Transverse colon (tissue), 4 donors: ENCODE results near the gene MBNL2. TPM values are rescaled to one million over a fixed set of nuclear protein-coding genes. Genes with fewer than 3 reads are reported as not detected.

Experiments
- DNase-seq: peaks from one replicate; pipeline ENCODE4 v3.0.0-alpha.2; 2019
- H3K27ac ChIP-seq, 4 donors: fragments of 200-600 bp; sonication (generic); 2 replicates each; pipeline ENCODE4 v1.5.1; 2016 to 2018; ENCODE audit warnings: inconsistent platforms in 4 of 4
- H3K27me3 ChIP-seq: fragments of 200-600 bp; sonication (generic); 2 replicates; pipeline ENCODE4 v1.5.1; 2017; ENCODE audit warnings: inconsistent platforms
- H3K36me3 ChIP-seq, 4 donors: fragments of 200-600 bp; sonication (generic); 2 replicates each; pipeline ENCODE4 v1.5.1; 2017 to 2019; ENCODE audit warnings: inconsistent platforms in 4 of 4
- H3K4me1 ChIP-seq, 4 donors: fragments of 200-600 bp; sonication (generic); 2 replicates each; pipeline ENCODE4 v1.5.1; 2017 to 2020; ENCODE audit warnings: inconsistent platforms in 4 of 4
- H3K4me3 ChIP-seq, 4 donors: fragments of 200-600 bp; sonication (generic); 1 replicate in 1 of 4; 2 replicates in 3 of 4; pipeline versions ENCODE4 v1.5.1 to v1.6.1; 2017 to 2019; ENCODE audit warnings: inconsistent platforms in 4 of 4
- H3K9me3 ChIP-seq, 2 donors: fragments of 200-600 bp; sonication (generic); 2 replicates each; pipeline ENCODE4 v1.5.1; 2017 to 2019; ENCODE audit warnings: inconsistent platforms in 2 of 2
- EP300 ChIP-seq: sonication (generic); formaldehyde crosslinking; IDR thresholded peaks from one replicate; pipeline ENCODE4 v1.6.1; 2017; ENCODE audit warnings: antibody characterized with exemption, low read depth
- POLR2A ChIP-seq: fragments of 450-650 bp; IDR thresholded peaks from one replicate; pipeline ENCODE4 v1.6.1; 2016; ENCODE audit warnings: antibody characterized with exemption, mild to moderate bottlenecking, moderate library complexity
- POLR2AphosphoS5 ChIP-seq, 3 donors: sonication (generic); formaldehyde crosslinking; IDR thresholded peaks; one replicate each; pipeline ENCODE4 v1.6.1; 2016; ENCODE audit warnings: antibody characterized with exemption in 3 of 3
- whole genome bisulfite sequencing, 2 donors: methylation state at CpG; one replicate each; pipeline ENCODE4 v1.1.5; 2018; ENCODE audit warnings: low coverage in 1 of 2; 5-methylcytosine and 5-hydroxymethylcytosine counted together
- in situ Hi-C, 4 donors: fragments of 200-750 bp; cut with MboI; loops; one replicate each; pipeline versions ENCODE4 v1.15.0 to v1.15.1; 2017; ENCODE audit warnings: low sequenced_read_pairs in 3 of 4, low pct_ligation_motif_present in 1 of 4, low pct_unique_long_range_greater_than_20kb in 1 of 4
- intact Hi-C: fragments of 100-400 bp; cut with DNase I; formaldehyde crosslinking; loops from one replicate; pipeline ENCODE4 v1.15.1; 2023; ENCODE audit warnings: low total_unique reads
- total RNA-seq, 4 donors: library from RNA; depleted of rRNA; stranded (reverse); fragments of >200 nt; gene quantifications; one replicate each; pipeline ENCODE4 v1.1.0, GENCODE V29; 2016
- TF ChIP-seq, protein P1 (sequence below), 5 experiments: fragments of 200-600 bp in 3 of 5; fragments of 450-650 bp in 2 of 5; sonication (generic) in 3 of 5; IDR thresholded peaks; 1 replicate in 2 of 5; 2 replicates in 3 of 5; pipeline ENCODE4 v1.5.1; 2016 to 2017; ENCODE audit warnings: antibody characterized with exemption in 5 of 5, inconsistent platforms in 3 of 5, mild to moderate bottlenecking in 2 of 5, moderate library complexity in 1 of 5

Gene MBNL2
- total RNA-seq, 4 donors from 2014 or later: 26.9 to 53.7 (median 46.1) TPM

DNA sequence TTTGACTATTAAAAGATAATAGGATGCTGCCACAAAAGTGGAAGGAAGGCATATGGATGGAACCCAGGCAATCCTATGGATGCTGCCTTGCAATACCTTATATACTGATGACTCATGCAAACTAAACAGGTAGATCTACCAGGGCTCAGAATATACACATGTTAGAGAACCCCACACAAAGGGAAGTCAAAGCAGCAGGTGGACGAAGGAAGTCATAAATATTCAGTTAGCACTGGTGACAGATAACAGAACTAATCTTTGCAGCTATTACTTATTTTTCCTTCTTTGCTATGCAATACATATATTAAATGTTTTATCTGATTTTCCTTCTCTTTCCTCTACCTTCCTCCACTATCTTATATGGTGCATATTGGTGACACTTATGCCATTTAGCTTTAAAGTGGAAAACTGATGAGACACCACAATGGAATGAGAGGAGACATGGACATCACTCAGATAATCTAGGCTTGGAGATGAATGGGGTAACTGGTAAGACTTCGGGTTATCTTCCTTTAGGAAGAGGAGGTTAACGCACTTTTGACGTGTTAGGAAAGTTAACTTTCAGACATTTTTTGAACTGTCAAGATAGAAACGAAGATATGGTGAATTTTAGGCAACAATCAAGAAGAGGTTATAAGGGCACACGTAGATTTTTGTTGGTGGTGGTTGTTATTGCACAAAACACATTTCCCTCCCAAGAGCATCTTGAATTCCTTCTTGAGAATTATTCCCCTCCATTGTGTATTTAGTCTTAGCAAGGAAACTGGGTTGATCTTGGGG is 39.8 kb upstream of the MBNL2 start:
- intact Hi-C loops (no loop called here), in situ Hi-C loops (no loop called here)
- DNase-seq: no peak
- Histone ChIP-seq H3K27me3 (no peaks in the 10 kb centered on the region), H3K4me3 (no peak overlapping the region), H3K27ac (no peak overlapping the region), H3K36me3 (no peaks in the 10 kb centered on the region), H3K9me3 (no peaks in the 10 kb centered on the region), H3K4me1 (no peaks in the 10 kb centered on the region)
- TF ChIP-seq POLR2A: no peak
- 78 to 79% methylated on average over 6 of the region's 6 CpGs for WGBS, 2 donors

DNA sequence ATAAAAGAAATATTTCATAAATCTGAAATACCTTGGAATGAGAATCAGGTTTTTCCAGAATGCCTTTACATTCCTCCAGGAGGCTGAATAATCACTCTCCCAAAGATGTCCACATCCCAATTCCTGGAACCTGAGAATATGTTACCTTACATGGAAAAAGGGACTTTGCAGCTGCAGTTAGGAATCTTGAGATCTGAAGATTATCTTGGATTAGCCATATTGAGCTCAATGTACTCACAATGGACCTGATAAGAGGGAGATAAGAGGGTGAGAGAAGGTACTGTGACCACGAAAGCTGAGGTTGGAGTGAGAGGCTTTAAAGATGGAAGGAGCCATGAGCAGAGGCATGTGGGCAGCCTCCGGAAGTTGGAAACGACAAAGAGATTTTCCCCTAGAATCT is 36.8 kb upstream of the MBNL2 start:
- in situ Hi-C loops (no loop called here), intact Hi-C loops (no loop called here)
- no peaks in the 10 kb centered on the region for H3K4me1 ChIP-seq
- DNase-seq: no peak
- H3K4me3 ChIP-seq: no peak overlapping the region
- H3K27ac ChIP-seq: no peak overlapping the region
- no peak for TF ChIP-seq EP300
- no peak for TF ChIP-seq POLR2AphosphoS5 (IDR thresholded peaks at IDR 0.05)
- TF ChIP-seq, protein P1, sequence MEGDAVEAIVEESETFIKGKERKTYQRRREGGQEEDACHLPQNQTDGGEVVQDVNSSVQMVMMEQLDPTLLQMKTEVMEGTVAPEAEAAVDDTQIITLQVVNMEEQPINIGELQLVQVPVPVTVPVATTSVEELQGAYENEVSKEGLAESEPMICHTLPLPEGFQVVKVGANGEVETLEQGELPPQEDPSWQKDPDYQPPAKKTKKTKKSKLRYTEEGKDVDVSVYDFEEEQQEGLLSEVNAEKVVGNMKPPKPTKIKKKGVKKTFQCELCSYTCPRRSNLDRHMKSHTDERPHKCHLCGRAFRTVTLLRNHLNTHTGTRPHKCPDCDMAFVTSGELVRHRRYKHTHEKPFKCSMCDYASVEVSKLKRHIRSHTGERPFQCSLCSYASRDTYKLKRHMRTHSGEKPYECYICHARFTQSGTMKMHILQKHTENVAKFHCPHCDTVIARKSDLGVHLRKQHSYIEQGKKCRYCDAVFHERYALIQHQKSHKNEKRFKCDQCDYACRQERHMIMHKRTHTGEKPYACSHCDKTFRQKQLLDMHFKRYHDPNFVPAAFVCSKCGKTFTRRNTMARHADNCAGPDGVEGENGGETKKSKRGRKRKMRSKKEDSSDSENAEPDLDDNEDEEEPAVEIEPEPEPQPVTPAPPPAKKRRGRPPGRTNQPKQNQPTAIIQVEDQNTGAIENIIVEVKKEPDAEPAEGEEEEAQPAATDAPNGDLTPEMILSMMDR (IDR thresholded peaks at IDR 0.05): no peak
- no peak for TF ChIP-seq POLR2A
- no peaks in the 10 kb centered on the region for H3K36me3 ChIP-seq
- no peaks in the 10 kb centered on the region for H3K9me3 ChIP-seq
- no peaks in the 10 kb centered on the region for H3K27me3 ChIP-seq
- WGBS, 2 donors: 91% methylated on average over 3 of the region's 3 CpGs; no CpG with 5 or more reads in 1 of the 2 donors

DNA sequence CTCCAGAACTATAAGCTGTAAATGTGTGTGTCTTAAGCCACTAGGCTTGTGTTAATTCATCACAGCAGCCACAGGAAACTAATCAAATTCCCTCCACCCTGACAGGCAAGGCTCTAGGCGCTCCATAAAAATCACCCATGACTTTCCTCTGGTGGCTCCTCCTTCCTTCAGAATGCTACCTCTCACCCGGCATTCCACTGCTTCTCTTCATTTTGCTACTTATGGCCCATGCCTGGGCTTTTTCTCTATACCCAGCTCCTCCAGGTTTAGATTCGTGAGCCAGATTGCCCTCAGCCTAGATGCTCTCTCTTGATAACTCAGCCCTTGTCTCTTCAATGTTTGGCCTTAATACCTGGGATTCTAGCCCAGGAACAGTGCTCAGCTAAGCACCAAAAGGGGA is 36.4 kb upstream of the MBNL2 start:
- no peak overlapping the region for H3K4me3 ChIP-seq
- no peak for DNase-seq
- H3K27me3 ChIP-seq: no peaks in the 10 kb centered on the region
- TF ChIP-seq, protein P1 (IDR thresholded peaks at IDR 0.05): no peak
- no peak for TF ChIP-seq POLR2A
- no peak for TF ChIP-seq POLR2AphosphoS5 (IDR thresholded peaks at IDR 0.05)
- TF ChIP-seq EP300: no peak
- no peaks in the 10 kb centered on the region for H3K9me3 ChIP-seq
- H3K4me1 ChIP-seq: no peaks in the 10 kb centered on the region
- WGBS, 2 donors: 91 to 93% methylated on average over 2 to 3 of the region's 3 CpGs
- H3K36me3 ChIP-seq: no peaks in the 10 kb centered on the region
- H3K27ac ChIP-seq: no peak overlapping the region
- in situ Hi-C loops (no loop called here), intact Hi-C loops (no loop called here)

DNA sequence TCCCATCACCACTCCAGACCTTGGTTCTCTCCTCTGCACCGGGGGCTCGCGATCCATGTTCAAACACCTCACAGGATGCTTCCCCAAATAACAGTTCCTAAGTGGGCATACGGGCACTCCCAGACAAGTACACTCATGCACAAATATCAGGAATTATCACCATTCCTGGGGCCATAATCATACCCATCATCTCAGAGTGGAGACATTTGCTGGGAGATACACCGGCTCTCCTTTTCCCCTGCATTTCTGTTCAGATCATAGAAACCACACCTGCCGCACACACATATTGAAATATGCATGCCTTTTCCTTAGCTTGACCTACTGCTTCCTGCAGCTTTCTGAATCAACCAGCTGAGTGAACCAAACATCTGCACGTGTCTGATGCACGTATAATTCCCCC is 33.9 kb upstream of the MBNL2 start:
- intact Hi-C loops: no loop called here
- TF ChIP-seq POLR2AphosphoS5 (IDR thresholded peaks at IDR 0.05) (no peak), EP300 (no peak), POLR2A (no peak)
- TF ChIP-seq, protein P1 (IDR thresholded peaks at IDR 0.05): no peak
- Histone ChIP-seq H3K27ac (no peak overlapping the region), H3K9me3 (no peaks in the 10 kb centered on the region), H3K4me3 (no peak overlapping the region), H3K27me3 (no peaks in the 10 kb centered on the region), H3K4me1 (peaks cover 0 to 4% (median 0%) of the 10 kb centered on the region in 4 donors), H3K36me3 (no peaks in the 10 kb centered on the region)
- WGBS, 2 donors: 73 to 76% methylated on average over 3 to 8 of the region's 8 CpGs
- in situ Hi-C loops: no loop called here
- no peak for DNase-seq
